GM23248 (cell line): Measurements from ENCODE around the gene GNL3. TPM values are rescaled to one million over a fixed set of nuclear protein-coding genes. Genes with fewer than 3 reads are reported as not detected.
"Not testable (repeated sequence)": the region's sequence is repeated elsewhere in the genome, so short reads cannot be mapped to it uniquely, and the experiment has no call there.

ENCODE experiments used
- DNase-seq: peaks from one replicate; pipeline ENCODE4 v3.0.0-alpha.2; 2015
- H2AFZ ChIP-seq: fragments of 200-600 bp; sonication (generic); 2 replicates; pipeline ENCODE4 v1.6.1; 2016; ENCODE audit warnings: antibody characterized with exemption
- H3F3A ChIP-seq: fragments of 200-600 bp; sonication (generic); 2 replicates; pipeline ENCODE4 v1.6.1; 2016; ENCODE audit warnings: mild to moderate bottlenecking, antibody characterized with exemption, mixed run types; ENCODE audit not compliant: insufficient read depth
- H3K27ac ChIP-seq: fragments of 200-600 bp; sonication (generic); 2 replicates; pipeline ENCODE4 v1.5.1; 2016; ENCODE audit warnings: mild to moderate bottlenecking
- H3K27me3 ChIP-seq: fragments of 200-600 bp; sonication (generic); replicated peaks from 2 replicates; pipeline ENCODE4 v1.6.1; 2016; ENCODE audit warnings: mild to moderate bottlenecking; ENCODE audit not compliant: insufficient read depth
- H3K36me3 ChIP-seq: fragments of 200-600 bp; sonication (generic); 2 replicates; pipeline ENCODE4 v1.6.1; 2016; ENCODE audit warnings: low read depth, mild to moderate bottlenecking
- H3K4me1 ChIP-seq: fragments of 200-600 bp; sonication (generic); 2 replicates; pipeline ENCODE4 v1.6.1; 2016; ENCODE audit warnings: mild to moderate bottlenecking; ENCODE audit not compliant: insufficient read depth
- H3K4me2 ChIP-seq: fragments of 200-600 bp; sonication (generic); one replicate; pipeline ENCODE4 v1.6.1; 2016; ENCODE audit warnings: mild to moderate bottlenecking; ENCODE audit not compliant: unreplicated experiment
- H3K4me3 ChIP-seq: fragments of 200-600 bp; sonication (generic); 2 replicates; pipeline ENCODE4 v1.5.1; 2016; ENCODE audit warnings: mild to moderate bottlenecking
- H3K79me2 ChIP-seq: fragments of 200-600 bp; sonication (generic); 2 replicates; pipeline ENCODE4 v1.6.1; 2016; ENCODE audit warnings: mild to moderate bottlenecking; ENCODE audit not compliant: insufficient read depth
- H3K9ac ChIP-seq: fragments of 200-600 bp; sonication (generic); 2 replicates; pipeline ENCODE4 v1.6.1; 2016; ENCODE audit warnings: mild to moderate bottlenecking
- H3K9me2 ChIP-seq: fragments of 200-600 bp; sonication (generic); 2 replicates; pipeline ENCODE4 v1.6.1; 2016; ENCODE audit warnings: mixed run types, mild to moderate bottlenecking, moderate library complexity; ENCODE audit not compliant: insufficient read depth
- H3K9me3 ChIP-seq: fragments of 200-600 bp; sonication (generic); one replicate; pipeline ENCODE4 v1.6.1; 2017; ENCODE audit warnings: low read depth
- H4K20me1 ChIP-seq: fragments of 200-600 bp; sonication (generic); 2 replicates; pipeline ENCODE4 v1.6.0; 2016; ENCODE audit not compliant: insufficient read depth
- EZH2 ChIP-seq: fragments of 200-600 bp; sonication (generic); IDR thresholded peaks from 2 replicates; pipeline ENCODE4 v1.6.1; 2018; ENCODE audit warnings: antibody characterized with exemption, mild to moderate bottlenecking; ENCODE audit not compliant: insufficient read depth, poor library complexity, severe bottlenecking
- EZH2phosphoT487 ChIP-seq: fragments of 200-600 bp; sonication (generic); IDR thresholded peaks from 2 replicates; pipeline ENCODE4 v1.6.1; 2018; ENCODE audit warnings: antibody characterized with exemption, moderate library complexity, mild to moderate bottlenecking, low read depth; ENCODE audit not compliant: insufficient read depth
- WGBS, 2 experiments: methylation state at CpG; one replicate each; pipeline ENCODE4 v1.1.6; 2015 to 2017; ENCODE audit warnings: low lambda C conversion rate in 2 of 2, low coverage in 1 of 2; ENCODE audit errors: missing lambda C conversion rate in 2 of 2; 5-methylcytosine and 5-hydroxymethylcytosine counted together
- in situ Hi-C: fragments of 300-500 bp; cut with MboI; formaldehyde crosslinking; loops from 2 replicates; pipeline ENCODE4 v1.15.0; 2020
- polyA plus RNA-seq: library from polyadenylated mRNA; unstranded; fragments of >200 nt; fragmentation: Nextera tagmentation; extraction: Ambion mirVana; gene quantifications from 2 replicates; pipeline ENCODE4 v1.2.1, GENCODE V29; 2016
- total RNA-seq: library from RNA; depleted of rRNA; stranded (reverse); fragments of >200 nt; shearing (Covaris generic); gene quantifications from 2 replicates; pipeline ENCODE4 v1.2.3, GENCODE V29; 2014

The GNL3 gene
- total and polyA plus RNA-seq, 2 experiments from 2014 or later: 98.8 to 108 TPM

- Histone ChIP-seq H3K4me2 (peak overlapping the region; percentile 89), H3K27ac (peak overlapping the region; percentile 99), H3K79me2 (peaks cover 63% of the 10 kb centered on the region), H4K20me1 (no peaks in the 10 kb centered on the region), H3F3A (peaks cover 48% of the 10 kb centered on the region), H3K9me2 (no peaks in the 10 kb centered on the region), H3K9ac (peak overlapping the region; percentile 87), H3K36me3 (peaks cover 5% of the 10 kb centered on the region), H3K9me3 (no peaks in the 10 kb centered on the region), H3K4me1 (peaks cover 47% of the 10 kb centered on the region), H3K27me3 (no peaks in the 10 kb centered on the region), H2AFZ (no peak overlapping the region), H3K4me3 (peak overlapping the region; percentile 53)
- in situ Hi-C loops: no loop called here
- TF ChIP-seq EZH2 (no peak), EZH2phosphoT487 (0 out of 2 replicates have a peak, but pooled peaks have one; percentile 55)
- WGBS, 2 experiments: 14 to 15% methylated on average over 9 of the region's 9 CpGs
- DNase-seq: peak; percentile 98
Observed at GRCh38 chr3:52670621-52671521, 15.0 kb upstream of the GNL3 start.

GRCh38 chr3:52671676-52672075 lies 14.2 kb upstream of the GNL3 start:
- peak overlapping the region; percentile 53 for H3K4me3 ChIP-seq
- H3K9me3 ChIP-seq: no peaks in the 10 kb centered on the region
- H3K79me2 ChIP-seq: peaks cover 66% of the 10 kb centered on the region
- peak overlapping the region; percentile 76 for H3K4me2 ChIP-seq
- WGBS, 2 experiments: 14 to 17% methylated on average over 1 of the region's 1 CpG
- no peak for TF ChIP-seq EZH2
- TF ChIP-seq EZH2phosphoT487: no peak
- in situ Hi-C loops: no loop called here
- no peaks in the 10 kb centered on the region for H3K9me2 ChIP-seq
- H3K27me3 ChIP-seq: no peaks in the 10 kb centered on the region
- H3K36me3 ChIP-seq: peaks cover 12% of the 10 kb centered on the region; the same call in 1 of the 2 replicates
- H3K9ac ChIP-seq: peak overlapping the region; percentile 76
- DNase-seq: peak; percentile 39
- no peaks in the 10 kb centered on the region for H4K20me1 ChIP-seq
- peaks cover 48% of the 10 kb centered on the region for H3F3A ChIP-seq
- peak overlapping the region; percentile 99 for H3K27ac ChIP-seq
- H2AFZ ChIP-seq: no peak overlapping the region
- peaks cover 47% of the 10 kb centered on the region for H3K4me1 ChIP-seq

- H3K27me3 ChIP-seq, H4K20me1 ChIP-seq, H2AFZ ChIP-seq, H3K4me3 ChIP-seq, DNase-seq, H3K9me2 ChIP-seq, H3K9ac ChIP-seq, H3K27ac ChIP-seq, H3K4me2 ChIP-seq, H3K9me3 ChIP-seq, in situ Hi-C loops: not testable (repeated sequence)
- Histone ChIP-seq H3K4me1 (peaks cover 35% of the 10 kb centered on the region), H3F3A (peaks cover 25% of the 10 kb centered on the region), H3K79me2 (peaks cover 75% of the 10 kb centered on the region), H3K36me3 (peaks cover 29% of the 10 kb centered on the region)
- WGBS, 2 experiments: 73 to 74% methylated on average over 3 of the region's 3 CpGs
Observed at GRCh38 chr3:52676201-52676600, 9.6 kb upstream of the GNL3 start.

GRCh38 chr3:52678265-52679198 lies 7.3 kb upstream of the GNL3 start:
- Histone ChIP-seq H3K9ac (peak overlapping the region; percentile 16; the same call in 1 of the 2 replicates), H3K27ac (peak overlapping the region; percentile 48), H3K4me2 (no peak overlapping the region), H3K36me3 (peaks cover 29% of the 10 kb centered on the region), H3K9me3 (no peaks in the 10 kb centered on the region), H3K4me1 (peaks cover 30% of the 10 kb centered on the region), H3K9me2 (no peaks in the 10 kb centered on the region), H2AFZ (no peak overlapping the region), H3K4me3 (no peak overlapping the region), H3K27me3 (no peaks in the 10 kb centered on the region), H4K20me1 (no peaks in the 10 kb centered on the region), H3F3A (peaks cover 16% of the 10 kb centered on the region), H3K79me2 (peaks cover 92% of the 10 kb centered on the region)
- TF ChIP-seq EZH2phosphoT487: no peak
- no peak for TF ChIP-seq EZH2
- in situ Hi-C loops: no loop called here
- WGBS, 2 experiments: 94% methylated on average over 6 of the region's 6 CpGs
- DNase-seq: peak; percentile 26
